IMR-90 (cell line): Measurements from ENCODE around the gene NHLH2. TPM values are rescaled to one million over a fixed set of nuclear protein-coding genes. Genes with fewer than 3 reads are reported as not detected.

Source experiments
- ATAC-seq: fragments of 200-7000 bp; cut with Tn5 transposase; 2 replicates; pipeline ENCODE4 v1.9.1; 2020; ENCODE audit warnings: low read depth, mild to moderate bottlenecking, moderate library complexity
- BruUV-seq: library from RNA; stranded (reverse); fragments of 400-500 nt; replicated peaks from 2 replicates; lab custom pipeline; 2021; lab: Mats Ljungman, UMichigan
- CTCF ChIA-PET: fragments of 300-600 bp; formaldehyde crosslinking; extraction: SDS; loops from one replicate; lab custom pipeline; 2021; ENCODE audit warnings: antibody characterized with exemption; lab: Yijun Ruan, JAX
- POLR2A ChIA-PET: fragments of 300-600 bp; sonication (Branson Sonifier 250); formaldehyde crosslinking; loops from one replicate; lab custom pipeline; 2022; ENCODE audit warnings: antibody characterized with exemption; ENCODE audit not compliant: unreplicated experiment; lab: Charles Lee
- DNase-seq: peaks from one replicate; pipeline ENCODE4 v3.0.0; 2013
- H2AFZ ChIP-seq: replicated peaks from 2 replicates; pipeline ENCODE3; 2013; ENCODE audit warnings: low read length, mild to moderate bottlenecking; ENCODE audit not compliant: poor library complexity
- H2AK5ac ChIP-seq: 2 replicates; pipeline ENCODE4 v1.6.1; 2013; ENCODE audit warnings: low read depth, low read length, inconsistent platforms
- H2AK9ac ChIP-seq: replicated peaks from 2 replicates; pipeline ENCODE3; 2013; ENCODE audit warnings: mild to moderate bottlenecking, low read depth, low read length, moderate library complexity; ENCODE audit not compliant: poor library complexity
- H2BK120ac ChIP-seq: 2 replicates; pipeline ENCODE4 v1.6.1; 2013; ENCODE audit warnings: low read depth, low read length, inconsistent platforms
- H2BK15ac ChIP-seq: 3 replicates; pipeline ENCODE4 v1.6.1; 2013; ENCODE audit warnings: low read depth, low read length, inconsistent platforms
- H2BK20ac ChIP-seq: 2 replicates; pipeline ENCODE4 v1.6.1; 2013; ENCODE audit warnings: low read depth, mild to moderate bottlenecking, inconsistent platforms, low read length, moderate library complexity
- H2BK5ac ChIP-seq: 2 replicates; pipeline ENCODE4 v1.6.1; 2013; ENCODE audit warnings: mild to moderate bottlenecking, low read depth, low read length, inconsistent platforms; ENCODE audit not compliant: poor library complexity, severe bottlenecking
- H3K14ac ChIP-seq: replicated peaks from 2 replicates; pipeline ENCODE4 v1.6.1; 2013; ENCODE audit warnings: low read depth, low read length, inconsistent platforms
- H3K18ac ChIP-seq: 2 replicates; pipeline ENCODE4 v1.6.1; 2013; ENCODE audit warnings: low read depth, low read length, control low read depth
- H3K23ac ChIP-seq: 2 replicates; pipeline ENCODE4 v1.6.1; 2013; ENCODE audit warnings: low read depth, low read length, inconsistent platforms
- H3K27ac ChIP-seq: 2 replicates; pipeline ENCODE4 v1.5.1; 2013; ENCODE audit warnings: mild to moderate bottlenecking, control low read depth, low read length; ENCODE audit not compliant: insufficient read depth
- H3K27me3 ChIP-seq: 2 replicates; pipeline ENCODE4 v1.6.1; 2013; ENCODE audit warnings: low read length; ENCODE audit not compliant: control insufficient read depth, insufficient read depth
- H3K36me3 ChIP-seq: 2 replicates; pipeline ENCODE4 v1.6.1; 2013; ENCODE audit warnings: low read length, mixed read lengths; ENCODE audit not compliant: control insufficient read depth, insufficient read depth
- H3K4ac ChIP-seq: 2 replicates; pipeline ENCODE4 v1.6.1; 2013; ENCODE audit warnings: low read depth, low read length, inconsistent platforms
- H3K4me1 ChIP-seq: 2 replicates; pipeline ENCODE4 v1.6.1; 2013; ENCODE audit warnings: low read length, mixed read lengths; ENCODE audit not compliant: control insufficient read depth, insufficient read depth
- H3K4me2 ChIP-seq: 2 replicates; pipeline ENCODE4 v1.6.1; 2013; ENCODE audit warnings: low read depth, mild to moderate bottlenecking, control low read depth, low read length, moderate library complexity
- H3K4me3 ChIP-seq: 2 replicates; pipeline ENCODE4 v1.5.1; 2013; ENCODE audit warnings: low read depth, mild to moderate bottlenecking, control low read depth, low read length, moderate library complexity; ENCODE audit not compliant: insufficient read depth
- H3K56ac ChIP-seq: 2 replicates; pipeline ENCODE4 v1.6.1; 2013; ENCODE audit warnings: low read length, inconsistent platforms; ENCODE audit not compliant: insufficient read depth; ENCODE audit errors: extremely low read depth
- H3K79me1 ChIP-seq, 2 experiments: 2 replicates each; pipeline ENCODE4 v1.6.1; 2013; ENCODE audit warnings: low read length in 2 of 2, inconsistent platforms in 1 of 2, low read depth in 1 of 2
- H3K9ac ChIP-seq: 2 replicates; pipeline ENCODE4 v1.6.1; 2013; ENCODE audit warnings: low read depth, low read length, control low read depth
- H3K9me1 ChIP-seq: 2 replicates; pipeline ENCODE4 v1.6.1; 2013; ENCODE audit warnings: low read length, inconsistent platforms; ENCODE audit not compliant: insufficient read depth
- H3K9me3 ChIP-seq: 2 replicates; pipeline ENCODE4 v1.6.1; 2013; ENCODE audit warnings: low read length; ENCODE audit not compliant: control insufficient read depth, insufficient read depth
- H4K20me1 ChIP-seq: 2 replicates; pipeline ENCODE4 v1.6.1; 2013; ENCODE audit warnings: low read length, inconsistent platforms; ENCODE audit not compliant: insufficient read depth
- H4K5ac ChIP-seq: 2 replicates; pipeline ENCODE4 v1.6.1; 2013; ENCODE audit warnings: mild to moderate bottlenecking, low read depth, low read length, control low read depth
- H4K8ac ChIP-seq, 2 experiments: 2 replicates each; pipeline ENCODE4 v1.6.1; 2013; ENCODE audit warnings: low read depth in 2 of 2, low read length in 2 of 2, control low read depth in 1 of 2, inconsistent platforms in 1 of 2
- H4K91ac ChIP-seq: 2 replicates; pipeline ENCODE4 v1.6.1; 2013; ENCODE audit warnings: low read depth, low read length, inconsistent platforms; ENCODE audit not compliant: insufficient read depth
- BHLHE40 ChIP-seq: fragments of 150-350 bp; IDR thresholded peaks from 2 replicates; pipeline ENCODE4 v1.6.1; 2016; ENCODE audit warnings: mild to moderate bottlenecking, low read depth, low read length
- CEBPB ChIP-seq: IDR thresholded peaks from 2 replicates; pipeline ENCODE4 v1.6.1; 2012; ENCODE audit warnings: low read depth, low read length, improper control_type of control experiment
- CHD1 ChIP-seq: IDR thresholded peaks from 2 replicates; pipeline ENCODE4 v1.6.1; 2012; ENCODE audit warnings: low read depth, low read length, improper control_type of control experiment
- ELK1 ChIP-seq: fragments of 150-350 bp; IDR thresholded peaks from 2 replicates; pipeline ENCODE4 v1.6.1; 2016; ENCODE audit warnings: low read depth, mild to moderate bottlenecking, low read length, moderate library complexity, borderline replicate concordance
- FOS ChIP-seq: fragments of 150-350 bp; IDR thresholded peaks from 2 replicates; pipeline ENCODE4 v1.6.1; 2016; ENCODE audit warnings: low read depth, low read length
- MAFK ChIP-seq: IDR thresholded peaks from 2 replicates; pipeline ENCODE4 v1.6.1; 2012; ENCODE audit warnings: low read depth, low read length, improper control_type of control experiment
- MAZ ChIP-seq: IDR thresholded peaks from 2 replicates; pipeline ENCODE4 v1.6.1; 2012; ENCODE audit warnings: low read depth, mild to moderate bottlenecking, low read length, improper control_type of control experiment, moderate library complexity, borderline replicate concordance
- MXI1 ChIP-seq: IDR thresholded peaks from 2 replicates; pipeline ENCODE4 v1.6.1; 2012; ENCODE audit warnings: low read depth, mild to moderate bottlenecking, low read length, moderate library complexity, borderline replicate concordance
- NFE2L2 ChIP-seq: fragments of 150-350 bp; IDR thresholded peaks from 2 replicates; pipeline ENCODE4 v1.6.1; 2016; ENCODE audit warnings: low read depth, mild to moderate bottlenecking, low read length
- POLR2A ChIP-seq: IDR thresholded peaks from 2 replicates; pipeline ENCODE4 v1.6.1; 2012; ENCODE audit warnings: mild to moderate bottlenecking, low read depth, low read length
- RAD21 ChIP-seq: IDR thresholded peaks from 2 replicates; pipeline ENCODE4 v1.6.1; 2012; ENCODE audit warnings: low read length, improper control_type of control experiment
- RCOR1 ChIP-seq: IDR thresholded peaks from 2 replicates; pipeline ENCODE4 v1.6.1; 2012; ENCODE audit warnings: mild to moderate bottlenecking, low read length, improper control_type of control experiment; ENCODE audit not compliant: insufficient replicate concordance
- RFX5 ChIP-seq: IDR thresholded peaks from 2 replicates; pipeline ENCODE4 v1.8.0; 2012; ENCODE audit warnings: low read depth, mild to moderate bottlenecking, low read length, moderate library complexity
- SMC3 ChIP-seq: fragments of 150-350 bp; IDR thresholded peaks from 2 replicates; pipeline ENCODE4 v1.6.1; 2016; ENCODE audit warnings: low read depth, mild to moderate bottlenecking, antibody characterized with exemption, low read length, moderate library complexity
- USF2 ChIP-seq: fragments of 150-350 bp; IDR thresholded peaks from 2 replicates; pipeline ENCODE4 v1.6.1; 2017; ENCODE audit warnings: mild to moderate bottlenecking, antibody characterized with exemption, low read length, low read depth
- WGBS, 2 experiments: methylation state at CpG; one replicate each; pipeline versions ENCODE4 v1.1.5 to v1.1.7; 2013; ENCODE audit warnings: missing lambda C conversion rate in 2 of 2; ENCODE audit not compliant: insufficient read length in 1 of 2; ENCODE audit errors: extremely low coverage in 2 of 2; 5-methylcytosine and 5-hydroxymethylcytosine counted together
- dilution Hi-C: fragments of 300-500 bp; cut with HindIII; formaldehyde crosslinking; loops from one replicate; pipeline ENCODE4 v1.14.3; 2018; ENCODE audit warnings: low sequenced_read_pairs; ENCODE audit not compliant: unreplicated experiment
- in situ Hi-C: fragments of 300-500 bp; cut with MboI; formaldehyde crosslinking; loops from 3 replicates; pipeline ENCODE4 v1.14.3; 2019; ENCODE audit warnings: low sequenced_read_pairs, inconsistent platforms, mixed read lengths
- intact Hi-C: fragments of 100-400 bp; cut with micrococcal nuclease; formaldehyde crosslinking; loops from 2 replicates; pipeline ENCODE4 v1.10.0; 2022
- polyA plus RNA-seq, 3 experiments: library from polyadenylated mRNA; depleted of rRNA; stranded (reverse); fragments of >200 nt; gene quantifications; 2 replicates each; pipeline ENCODE4 v1.2.3, GENCODE V29; 2012; ENCODE audit warnings: low replicate concordance in 1 of 3
- total RNA-seq: library from RNA; depleted of rRNA; stranded (reverse); fragments of >200 nt; gene quantifications from 2 replicates; pipeline ENCODE4 v1.2.3, GENCODE V29; 2012
- TF ChIP-seq, protein P1 (sequence below): conservative IDR thresholded peaks from 2 replicates; pipeline ENCODE4 v1.5.1; 2012; ENCODE audit warnings: mild to moderate bottlenecking, low read depth, low read length, improper control_type of control experiment

The NHLH2 gene
- total and polyA plus RNA-seq, 2 of the 4 experiments (the other 2 are of a cell fraction), result not detected

- Histone ChIP-seq H3K36me3 (no peaks in the 10 kb centered on the region), H2AK9ac (no peak overlapping the region), H2BK20ac (no peak overlapping the region), H3K27ac (no peak overlapping the region), H3K4me1 (peaks cover 2% of the 10 kb centered on the region), H3K27me3 (peaks cover 32% of the 10 kb centered on the region), H3K79me1 (no peaks in the 10 kb centered on the region), H3K4me2 (no peak overlapping the region), H4K20me1 (no peaks in the 10 kb centered on the region), H3K4me3 (no peak overlapping the region), H3K4ac (no peak overlapping the region), H3K9me1 (no peaks in the 10 kb centered on the region), H4K91ac (no peak overlapping the region), H2BK15ac (no peak overlapping the region), H3K14ac (no peak overlapping the region), H4K5ac (no peak overlapping the region), H2AFZ (no peak overlapping the region), H2BK120ac (no peak overlapping the region), H3K9me3 (peaks cover 3% of the 10 kb centered on the region; the same call in 1 of the 2 replicates), H2AK5ac (no peak overlapping the region), H3K56ac (no peak overlapping the region), H3K18ac (no peak overlapping the region), H3K23ac (no peak overlapping the region), H4K8ac (no peak overlapping the region), H2BK5ac (no peak overlapping the region), H3K9ac (no peak overlapping the region)
- dilution Hi-C loops (no loop called here), in situ Hi-C loops (no loop called here), intact Hi-C loops (no loop called here)
- CTCF ChIA-PET, result interaction anchor here (0.6 kb wide), 1 partner anchor 11 kb away, joined by 3 read pairs; no protein-coding TSS in a partner anchor
- POLR2A ChIA-PET, result no interaction called here
- no peak for ATAC-seq
- DNase-seq, result no peak
- TF ChIP-seq BHLHE40, result no peak
- TF ChIP-seq MXI1, result no peak
- TF ChIP-seq POLR2A, result no peak
- no peak for TF ChIP-seq NFE2L2
- no peak for TF ChIP-seq CEBPB
- TF ChIP-seq USF2, result no peak
- TF ChIP-seq CHD1, result no peak
- TF ChIP-seq RCOR1, result no peak
- TF ChIP-seq, protein P1, sequence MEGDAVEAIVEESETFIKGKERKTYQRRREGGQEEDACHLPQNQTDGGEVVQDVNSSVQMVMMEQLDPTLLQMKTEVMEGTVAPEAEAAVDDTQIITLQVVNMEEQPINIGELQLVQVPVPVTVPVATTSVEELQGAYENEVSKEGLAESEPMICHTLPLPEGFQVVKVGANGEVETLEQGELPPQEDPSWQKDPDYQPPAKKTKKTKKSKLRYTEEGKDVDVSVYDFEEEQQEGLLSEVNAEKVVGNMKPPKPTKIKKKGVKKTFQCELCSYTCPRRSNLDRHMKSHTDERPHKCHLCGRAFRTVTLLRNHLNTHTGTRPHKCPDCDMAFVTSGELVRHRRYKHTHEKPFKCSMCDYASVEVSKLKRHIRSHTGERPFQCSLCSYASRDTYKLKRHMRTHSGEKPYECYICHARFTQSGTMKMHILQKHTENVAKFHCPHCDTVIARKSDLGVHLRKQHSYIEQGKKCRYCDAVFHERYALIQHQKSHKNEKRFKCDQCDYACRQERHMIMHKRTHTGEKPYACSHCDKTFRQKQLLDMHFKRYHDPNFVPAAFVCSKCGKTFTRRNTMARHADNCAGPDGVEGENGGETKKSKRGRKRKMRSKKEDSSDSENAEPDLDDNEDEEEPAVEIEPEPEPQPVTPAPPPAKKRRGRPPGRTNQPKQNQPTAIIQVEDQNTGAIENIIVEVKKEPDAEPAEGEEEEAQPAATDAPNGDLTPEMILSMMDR, result no peak
- no peak for TF ChIP-seq MAFK
- no peak for TF ChIP-seq RAD21
- TF ChIP-seq SMC3, result no peak
- no peak for TF ChIP-seq FOS
- TF ChIP-seq MAZ, result no peak
- TF ChIP-seq RFX5, result no peak
- TF ChIP-seq ELK1, result no peak
- WGBS, 2 experiments, result 80% methylated on average over 1 of the region's 5 CpGs; no CpG with 5 or more reads in 1 of the 2 experiments
- BruUV-seq, result no TSS peak
Observed at GRCh38 chr1:115833856-115834255, 7.1 kb downstream of the NHLH2 start.
